Non-pigmented ciliary epithelial cell (primary cell): Measurements from ENCODE around the gene SPINT1.

ENCODE experiments used
- DNase-seq: peaks from one replicate; pipeline ENCODE4 v3.0.0-alpha.2; 2010; ENCODE audit warnings: low read depth

SPINT1 gene

GRCh38 chr15:40829115-40829514, 14.7 kb upstream of the SPINT1 start:
- no peak for DNase-seq

- DNase-seq, result no peak
Measured at GRCh38 chr15:40830884-40831283, 13.0 kb upstream of the SPINT1 start.

GRCh38 chr15:40831861-40832260, 12.0 kb upstream of the SPINT1 start:
- no peak for DNase-seq

GRCh38 chr15:40832903-40833302, 10.9 kb upstream of the SPINT1 start:
- no peak for DNase-seq

- no peak for DNase-seq
Measured at GRCh38 chr15:40836020-40836419, 7.8 kb upstream of the SPINT1 start.

- DNase-seq, result no peak
Measured at GRCh38 chr15:40838756-40839155, 5.1 kb upstream of the SPINT1 start.

- no peak for DNase-seq
Measured at GRCh38 chr15:40841741-40842140, 2.1 kb upstream of the SPINT1 start.

GRCh38 chr15:40843261-40843884, 475 bp upstream of the SPINT1 start:
- no peak for DNase-seq

GRCh38 chr15:40844696-40845030, 815 bp downstream of the SPINT1 start:
- no peak for DNase-seq

GRCh38 chr15:40845036-40845435, 1.2 kb downstream of the SPINT1 start:
- DNase-seq, result no peak

- DNase-seq, result no peak
Measured at GRCh38 chr15:40845511-40846284, 1.9 kb downstream of the SPINT1 start.

GRCh38 chr15:40846841-40847222, 3.0 kb downstream of the SPINT1 start:
- no peak for DNase-seq

GRCh38 chr15:40847223-40847961, 3.5 kb downstream of the SPINT1 start:
- DNase-seq, result no peak

- no peak for DNase-seq
Measured at GRCh38 chr15:40850576-40851112, 6.8 kb downstream of the SPINT1 start.

- no peak for DNase-seq
Measured at GRCh38 chr15:40852529-40852928, 8.7 kb downstream of the SPINT1 start.

- no peak for DNase-seq
Measured at GRCh38 chr15:40853241-40853890, 9.5 kb downstream of the SPINT1 start.

- DNase-seq, result no peak
Measured at GRCh38 chr15:40854161-40854560, 10.3 kb downstream of the SPINT1 start.

- DNase-seq, result no peak
Measured at GRCh38 chr15:40855706-40856234, 11.9 kb downstream of the SPINT1 start.

- DNase-seq, result no peak
Measured at GRCh38 chr15:40856746-40857145, 12.9 kb downstream of the SPINT1 start.

- DNase-seq, result no peak
Measured at GRCh38 chr15:40857601-40858341, 13.9 kb downstream of the SPINT1 start.

GRCh38 chr15:40858706-40859105, 14.9 kb downstream of the SPINT1 start:
- no peak for DNase-seq
